RPMI7951 (cell line): Measurements from ENCODE around the gene PDRG1. TPM values are rescaled to one million over a fixed set of nuclear protein-coding genes. Genes with fewer than 3 reads are reported as not detected.
"Not testable (repeated sequence)": the region's sequence is repeated elsewhere in the genome, so short reads cannot be mapped to it uniquely, and the experiment has no call there.

Experiments
- DNase-seq: peaks from one replicate; pipeline ENCODE4 v3.0.0-alpha.2; 2012; ENCODE audit warnings: low read depth
- total RNA-seq: library from RNA; depleted of rRNA; stranded (reverse); fragments of >200 nt; shearing (Covaris generic); gene quantifications from 2 replicates; pipeline ENCODE4 v1.2.3, GENCODE V29; 2014

PDRG1 gene
- total RNA-seq, 1 experiment from 2014 or later = 11.2 TPM

DNA sequence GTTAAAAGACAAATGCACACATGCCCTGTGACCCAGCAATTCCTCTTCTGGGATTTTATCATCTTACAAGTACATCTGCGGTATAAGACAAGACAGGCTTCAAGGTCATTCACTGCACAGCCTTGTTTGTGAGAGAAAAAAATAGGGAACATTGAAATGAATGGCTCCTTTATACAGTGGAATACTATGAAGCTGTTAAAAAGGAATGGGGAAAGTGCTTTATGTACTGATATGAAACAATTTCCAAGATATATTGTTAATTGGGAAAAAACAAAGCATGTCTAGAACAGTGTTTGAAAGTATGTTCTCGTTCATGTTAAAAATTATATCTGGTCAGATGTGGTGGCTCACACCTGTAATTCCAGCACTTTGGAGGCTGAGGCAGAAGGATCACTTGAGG is 25.4 kb downstream of the PDRG1 start:
- no peak for DNase-seq

DNA sequence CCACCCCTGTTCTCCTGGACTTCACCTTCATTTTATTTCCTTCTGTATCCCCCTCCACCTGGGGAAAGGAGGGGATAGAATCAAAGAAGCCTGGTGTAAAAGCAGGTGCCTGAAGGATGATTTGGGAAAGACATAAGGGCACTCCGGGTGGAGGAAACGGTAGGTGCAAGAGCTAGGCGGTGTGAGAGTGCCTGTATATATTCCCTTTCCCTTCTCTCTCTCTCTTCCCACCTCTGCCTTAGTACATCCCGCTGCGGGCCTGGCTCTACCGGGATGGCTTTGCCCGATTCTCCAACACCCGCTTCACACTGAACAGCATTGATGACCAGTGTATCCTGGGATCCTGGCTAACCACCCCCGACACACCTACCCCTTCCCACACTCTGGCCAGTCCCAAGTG is 26.2 kb downstream of the PDRG1 start:
- DNase-seq = no peak

DNA sequence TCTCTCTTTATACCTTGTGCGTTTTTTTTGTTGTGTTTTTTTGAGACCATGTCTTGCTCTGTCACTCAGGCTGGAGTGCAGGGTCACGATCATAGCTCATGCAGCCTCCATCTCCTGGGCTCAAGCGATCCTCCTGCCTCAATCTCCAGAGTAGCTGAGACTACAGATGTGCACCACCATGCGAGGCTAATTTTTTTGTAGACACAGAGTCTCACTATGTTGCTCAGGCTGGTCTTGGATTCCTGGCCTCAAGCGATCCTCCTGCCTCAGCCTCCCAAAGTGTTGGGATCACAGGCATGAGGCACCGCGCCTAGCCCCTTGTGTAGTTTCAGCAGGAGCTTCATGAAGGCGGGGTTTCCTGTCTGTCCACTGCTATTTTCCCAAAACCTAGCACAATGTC is 27.3 kb downstream of the PDRG1 start:
- DNase-seq = no peak

DNA sequence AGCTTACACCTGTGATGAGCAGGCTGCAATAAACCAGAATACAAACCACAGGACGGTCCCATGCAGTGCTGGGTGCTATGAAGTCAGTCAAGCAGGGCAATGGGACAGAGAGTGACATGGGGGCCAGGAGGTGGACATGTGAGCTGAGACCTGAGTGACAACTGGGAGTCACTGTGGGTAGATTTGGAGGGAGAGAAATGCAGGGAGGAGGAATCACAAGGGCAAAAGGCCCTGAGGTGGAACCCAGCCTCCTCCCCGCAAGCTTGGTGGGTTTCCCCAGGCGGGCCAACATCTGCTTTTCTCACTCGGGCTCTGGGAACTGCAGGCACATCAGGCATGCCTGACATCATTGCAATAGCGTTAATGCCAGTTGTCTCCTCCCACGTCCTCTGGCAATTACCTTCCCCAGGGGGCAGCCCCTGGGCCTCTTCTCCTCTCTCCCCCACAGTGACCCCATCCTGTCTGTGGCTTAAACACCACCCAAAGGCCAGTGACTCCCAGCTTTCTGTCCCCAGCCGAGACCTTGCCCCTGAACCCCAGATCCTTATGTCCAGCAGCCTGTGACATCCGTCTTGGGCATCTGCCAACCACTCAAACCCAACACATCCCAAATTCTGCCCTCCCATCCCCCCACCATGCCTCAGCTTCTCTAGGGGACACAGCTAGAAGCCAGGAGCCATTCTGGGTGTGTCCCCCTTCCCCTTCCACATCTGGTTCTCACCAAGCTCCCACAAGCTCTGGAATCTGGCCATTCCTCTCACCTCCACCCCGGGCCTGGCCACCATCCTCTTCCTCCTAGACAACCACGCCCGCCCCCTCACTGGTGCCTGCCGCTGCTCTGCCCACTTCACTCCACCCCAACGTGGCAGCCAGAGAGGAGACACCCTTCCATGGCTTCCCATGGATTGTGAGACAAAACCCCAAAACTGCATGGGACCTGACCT is 28.2 kb downstream of the PDRG1 start:
- no peak for DNase-seq

DNA sequence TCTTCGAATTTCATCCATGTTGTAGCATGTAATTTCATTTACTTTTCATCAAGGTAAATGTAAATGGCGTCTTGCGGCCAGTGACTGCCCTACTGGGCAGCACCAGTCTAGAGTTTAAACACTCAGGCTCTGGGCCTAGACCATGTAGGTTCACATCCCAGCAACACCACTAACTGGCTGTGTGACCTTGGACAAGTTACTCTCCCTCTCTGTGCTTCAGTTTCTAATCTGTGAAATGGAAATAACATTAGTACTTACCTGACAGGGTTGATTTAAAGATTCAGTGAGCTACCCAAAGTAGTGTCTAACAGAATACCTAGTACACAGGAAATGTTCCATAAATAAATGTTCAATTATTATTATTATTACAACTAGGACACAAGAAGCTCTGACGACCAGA is 29.3 kb downstream of the PDRG1 start:
- DNase-seq = no peak

DNA sequence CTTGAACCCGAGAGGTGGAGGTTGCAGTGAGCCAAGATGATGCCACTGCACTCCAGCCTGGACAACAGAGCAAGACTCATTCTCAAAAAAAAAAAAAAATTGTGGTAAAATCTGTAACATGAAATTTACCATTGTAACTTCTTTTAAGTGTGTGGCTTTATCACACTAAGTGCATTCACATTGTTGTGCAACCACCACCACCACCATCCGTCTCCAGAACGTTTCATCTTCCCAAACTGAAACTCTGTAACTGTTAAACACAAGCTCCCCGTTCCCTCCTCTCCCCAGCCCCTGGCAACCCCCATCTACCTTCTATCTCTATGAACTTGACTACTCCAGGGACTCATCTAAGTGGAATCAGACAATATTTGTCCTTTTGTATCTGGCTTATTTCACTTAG is 29.7 kb downstream of the PDRG1 start:
- no peak for DNase-seq

DNA sequence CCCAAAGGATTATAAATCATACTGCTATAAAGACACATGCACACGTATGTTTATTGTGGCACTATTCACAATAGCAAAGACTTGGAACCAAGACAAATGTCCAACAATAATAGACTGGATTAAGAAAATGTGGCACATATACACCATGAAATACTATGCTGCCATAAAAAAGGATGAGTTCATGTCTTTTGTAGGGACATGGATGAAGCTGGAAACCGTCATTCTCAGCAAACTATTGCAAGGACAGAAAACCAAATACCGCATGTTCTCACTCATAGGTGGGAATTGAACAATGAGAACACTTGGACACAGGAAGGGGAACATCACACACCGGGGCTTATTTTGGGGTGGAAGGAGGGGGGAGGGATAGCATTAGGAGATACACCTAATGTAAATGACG is 30.4 kb downstream of the PDRG1 start:
- DNase-seq = not testable (repeated sequence)

DNA sequence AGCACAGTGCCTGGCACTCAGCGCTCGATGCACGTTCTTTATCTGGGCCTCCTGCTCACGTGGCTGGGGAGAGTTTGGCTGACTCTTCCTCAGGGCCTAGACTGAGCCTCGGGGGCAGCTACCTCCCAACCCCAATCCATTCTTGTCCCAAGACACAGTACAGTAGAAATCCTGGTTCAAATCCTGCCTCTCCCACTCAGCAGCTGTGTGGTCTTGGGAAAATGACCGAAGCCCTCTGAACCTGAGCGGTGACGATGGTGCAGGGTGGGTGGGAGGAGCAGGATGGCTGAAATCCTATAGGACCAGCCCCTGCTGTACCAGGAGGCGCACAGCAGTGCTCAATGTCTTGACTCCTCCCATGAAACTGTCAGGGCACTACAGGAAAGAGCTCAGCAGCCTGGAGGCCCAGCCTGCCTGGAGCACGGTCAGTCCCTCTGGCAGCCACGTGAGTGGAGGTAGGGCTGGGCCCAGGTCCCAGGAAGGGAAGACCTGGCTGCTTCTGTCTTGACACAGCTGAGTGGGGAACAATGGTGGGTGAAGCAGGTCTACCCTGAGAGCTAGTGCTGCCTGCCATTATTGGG is 31.5 kb downstream of the PDRG1 start:
- no peak for DNase-seq

DNA sequence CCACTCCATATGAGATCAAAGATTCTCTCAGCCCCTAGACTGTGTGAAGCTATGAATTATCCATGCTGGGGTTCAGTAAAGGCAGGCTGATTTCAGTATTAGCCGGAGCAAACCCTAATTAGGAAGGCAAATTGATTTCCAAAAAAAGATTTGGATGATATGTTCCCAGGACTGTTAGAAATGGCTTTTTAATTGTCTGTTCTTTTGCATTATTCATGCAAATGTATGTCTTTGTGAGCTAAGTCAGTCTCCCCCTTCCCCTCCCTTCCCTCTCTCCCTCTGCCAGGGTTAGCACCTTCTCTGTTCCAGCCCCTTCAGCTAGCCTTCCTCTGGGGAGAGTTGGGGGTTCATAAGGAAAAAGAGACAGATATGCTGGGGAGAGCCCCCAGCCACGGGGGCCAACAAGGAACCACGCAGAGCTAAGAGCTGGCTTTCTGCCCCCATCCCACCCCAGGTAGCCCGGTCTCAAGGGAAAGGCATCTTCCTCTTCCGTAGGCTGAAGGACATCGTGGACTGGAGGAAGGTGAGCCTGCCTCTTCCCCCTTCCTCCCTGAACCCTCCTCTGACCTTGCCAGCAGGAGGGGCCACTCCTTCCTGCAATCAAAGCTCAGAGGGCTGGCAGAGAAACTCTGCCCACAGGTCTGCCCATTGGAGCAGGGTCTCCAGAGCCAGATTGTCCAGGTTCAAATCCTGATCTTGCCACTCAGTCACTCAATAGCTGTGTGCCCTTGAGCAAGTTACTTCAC is 32.3 kb downstream of the PDRG1 start:
- no peak for DNase-seq

DNA sequence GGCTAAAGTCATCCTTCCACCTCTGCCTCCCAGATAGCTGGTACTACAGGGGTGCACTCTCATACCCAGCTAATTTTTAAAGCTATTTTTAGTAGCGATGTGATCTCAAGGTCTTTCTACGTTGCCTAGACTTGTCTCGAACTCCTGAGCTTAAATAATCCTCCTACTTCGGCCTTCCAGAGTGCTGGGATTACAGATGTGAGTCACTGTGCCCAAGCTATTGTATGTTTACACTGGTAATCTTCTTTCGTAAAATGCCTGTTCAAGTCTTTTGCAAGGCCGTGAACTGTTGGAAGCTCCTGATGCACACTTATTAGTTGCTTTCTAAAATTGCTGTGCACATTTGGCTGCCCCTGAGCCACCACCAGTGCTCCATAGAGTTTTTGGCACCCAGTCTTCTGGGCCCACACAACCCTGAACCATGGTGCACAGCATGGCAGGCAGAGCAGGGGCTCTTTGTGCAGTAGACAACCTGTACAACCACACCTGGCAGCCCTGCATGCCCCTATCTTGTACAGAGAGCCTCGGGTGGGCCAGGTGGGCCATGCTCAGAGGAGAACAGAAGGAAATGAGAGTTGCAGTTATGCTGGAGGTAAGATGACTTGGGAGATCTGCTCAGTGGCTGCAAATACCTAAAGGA is 33.3 kb downstream of the PDRG1 start:
- no peak for DNase-seq

DNA sequence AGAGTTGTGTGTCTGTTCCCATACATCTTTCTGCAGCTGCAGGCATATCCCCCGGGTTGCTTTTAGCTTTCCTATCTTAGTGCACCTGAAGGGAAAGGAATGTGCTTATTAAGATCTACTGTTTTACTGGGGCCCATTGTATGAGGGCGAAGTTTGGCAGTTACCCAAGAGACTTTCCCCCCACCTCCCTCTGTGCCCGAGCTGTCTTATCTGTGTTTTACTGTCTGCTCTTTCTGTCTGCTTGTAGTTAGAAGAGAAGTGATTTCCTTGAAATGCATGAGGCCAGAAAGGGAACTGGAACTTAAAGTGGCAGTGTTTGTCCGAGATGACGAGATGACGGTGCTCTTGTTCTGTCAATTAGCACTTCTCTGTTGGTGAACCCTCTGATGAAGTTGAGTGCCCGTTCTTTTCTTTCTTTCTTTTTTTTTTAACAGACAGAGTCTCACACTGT is 33.9 kb downstream of the PDRG1 start:
- DNase-seq = not testable (repeated sequence)

DNA sequence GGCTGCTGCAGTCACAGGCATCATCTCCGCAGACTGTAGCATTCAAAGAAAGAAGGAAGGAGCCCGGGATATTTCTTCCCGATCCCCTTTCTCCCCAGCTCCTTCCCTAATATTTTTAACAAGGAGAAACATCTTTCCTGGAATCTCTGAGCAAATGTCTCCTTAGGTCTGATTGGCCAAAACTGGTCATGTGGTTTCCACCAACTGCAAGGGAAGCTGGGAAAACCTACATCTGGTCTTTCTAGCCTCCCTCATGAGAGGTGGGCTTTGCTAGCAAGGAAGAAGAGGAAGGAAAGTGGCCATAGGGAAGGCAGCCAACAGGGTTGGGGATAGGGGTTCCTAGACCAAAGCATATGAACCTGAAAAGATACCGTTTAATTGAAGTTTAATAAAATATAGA is 35.1 kb downstream of the PDRG1 start:
- no peak for DNase-seq

DNA sequence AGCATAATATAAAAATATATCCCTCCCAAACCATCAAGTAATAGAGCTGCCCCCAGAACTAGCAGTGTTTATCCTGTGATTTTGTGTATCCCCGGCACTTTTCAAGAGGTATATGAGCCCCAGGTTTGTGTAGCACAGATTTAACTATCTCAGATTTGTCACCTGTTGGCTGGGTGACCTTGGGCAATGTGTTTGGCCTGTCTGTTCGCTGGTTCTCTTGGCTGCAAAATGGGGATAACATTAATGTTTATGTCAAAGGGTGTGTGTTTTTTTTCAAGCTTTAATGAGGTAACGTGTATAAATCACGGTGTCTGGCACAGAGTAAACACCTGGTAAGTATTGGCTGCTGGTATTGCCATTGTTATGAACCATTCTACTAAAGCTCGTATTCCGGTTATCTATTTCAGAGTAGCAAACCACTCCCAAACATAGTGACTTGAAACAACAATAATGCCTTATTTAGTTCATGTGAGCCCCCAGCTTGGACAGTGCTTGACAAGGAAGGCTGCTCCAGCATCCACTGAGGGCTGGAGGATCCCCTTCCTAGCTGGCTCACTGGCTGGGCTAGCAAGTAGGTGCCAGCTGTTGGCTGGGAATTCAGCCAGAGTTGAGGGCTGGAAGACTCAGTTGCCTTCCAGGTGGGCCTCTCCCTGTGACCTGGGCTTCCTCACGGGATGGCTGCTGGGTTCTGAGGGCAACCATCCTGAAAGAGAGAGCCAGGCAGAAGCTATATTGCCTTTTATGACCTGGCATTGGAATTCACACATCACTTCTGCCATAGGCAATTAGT is 36.2 kb downstream of the PDRG1 start:
- DNase-seq = no peak

DNA sequence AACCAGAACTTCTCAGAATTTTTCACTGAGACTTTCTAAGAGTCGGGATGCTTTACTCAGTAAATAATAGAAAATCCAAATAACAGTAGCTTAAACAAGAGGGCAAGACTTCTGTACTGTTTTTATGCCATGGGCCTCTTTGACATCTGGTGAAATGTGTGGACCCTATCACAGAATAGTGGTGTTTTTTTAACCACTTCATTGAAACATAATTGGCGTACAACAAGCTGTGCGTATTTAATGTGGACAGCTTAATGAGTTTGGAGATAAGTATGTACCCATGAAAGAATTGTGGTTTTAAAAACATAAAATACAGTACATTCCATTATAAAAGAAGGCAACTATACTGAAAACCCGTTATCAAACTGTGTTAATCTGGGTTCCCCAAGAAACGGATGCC is 37.7 kb downstream of the PDRG1 start:
- DNase-seq = no peak

DNA sequence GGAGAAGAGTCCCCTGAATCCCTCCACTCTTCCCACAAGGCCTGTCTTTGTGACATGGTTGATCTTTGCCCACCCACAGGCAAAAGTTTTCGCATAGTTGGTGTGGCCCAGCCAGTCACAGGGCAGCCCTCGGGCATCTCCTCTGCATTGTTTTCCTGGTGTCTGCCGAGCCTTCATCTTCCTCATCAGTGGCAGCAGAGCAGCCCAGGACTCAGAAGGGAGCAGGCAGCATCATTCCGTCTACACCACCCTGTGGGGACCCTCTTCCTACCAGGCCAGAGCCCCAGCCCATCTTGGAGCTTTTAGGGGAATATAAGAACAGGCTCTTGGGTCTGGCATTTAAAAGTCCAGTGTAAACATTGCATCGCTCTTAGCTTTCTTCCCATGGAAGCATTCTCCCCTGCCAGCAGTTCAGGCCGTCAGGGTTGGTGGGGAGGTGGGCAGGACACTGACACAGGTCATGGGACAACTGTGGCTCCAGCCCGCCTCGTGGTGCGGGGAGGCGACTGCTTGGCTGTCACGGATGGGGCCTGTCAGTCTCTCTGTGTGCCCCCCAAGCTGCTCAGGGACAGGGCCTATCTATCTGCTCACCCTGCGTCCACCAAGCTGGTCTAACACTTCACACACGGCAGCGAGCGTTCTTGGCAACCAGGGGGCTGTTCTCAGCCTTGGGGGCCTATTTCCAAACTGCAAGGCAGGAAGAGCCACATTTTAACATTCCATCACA is 38.3 kb downstream of the PDRG1 start:
- no peak for DNase-seq

DNA sequence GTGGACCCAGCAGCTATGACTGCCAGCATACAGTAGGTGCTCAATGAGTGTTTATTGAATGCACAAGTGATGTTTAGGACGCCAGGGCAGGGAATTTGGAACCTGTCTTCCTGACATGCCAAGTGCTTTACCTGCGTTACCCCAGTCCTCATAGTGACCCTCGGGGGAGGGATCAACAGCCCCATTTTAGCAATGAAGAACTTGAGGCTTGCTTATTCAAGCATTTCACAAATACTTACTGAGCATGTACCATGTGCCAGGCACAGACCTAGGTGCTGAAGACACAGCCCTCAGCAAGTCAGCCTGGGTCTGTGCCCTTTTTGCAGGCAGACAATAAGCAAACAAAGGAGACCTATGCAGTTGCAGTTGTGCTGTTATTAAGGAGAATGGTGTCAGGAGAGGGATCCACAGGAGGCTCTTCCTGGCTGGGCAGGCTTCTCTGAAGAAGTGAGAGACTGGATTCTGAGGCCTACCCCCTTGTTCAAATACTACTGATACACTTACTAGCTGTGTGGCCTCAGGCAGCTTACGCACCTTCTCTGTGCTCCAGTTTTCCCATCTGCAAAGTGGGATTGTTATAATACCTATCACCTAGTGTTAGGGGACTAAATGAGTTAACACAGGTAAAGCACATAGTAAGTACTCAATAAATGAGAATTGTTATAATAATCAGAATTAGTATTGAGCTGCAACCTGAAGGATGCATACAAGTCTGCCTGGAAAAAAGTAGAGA is 41.6 kb downstream of the PDRG1 start:
- DNase-seq = no peak

DNA sequence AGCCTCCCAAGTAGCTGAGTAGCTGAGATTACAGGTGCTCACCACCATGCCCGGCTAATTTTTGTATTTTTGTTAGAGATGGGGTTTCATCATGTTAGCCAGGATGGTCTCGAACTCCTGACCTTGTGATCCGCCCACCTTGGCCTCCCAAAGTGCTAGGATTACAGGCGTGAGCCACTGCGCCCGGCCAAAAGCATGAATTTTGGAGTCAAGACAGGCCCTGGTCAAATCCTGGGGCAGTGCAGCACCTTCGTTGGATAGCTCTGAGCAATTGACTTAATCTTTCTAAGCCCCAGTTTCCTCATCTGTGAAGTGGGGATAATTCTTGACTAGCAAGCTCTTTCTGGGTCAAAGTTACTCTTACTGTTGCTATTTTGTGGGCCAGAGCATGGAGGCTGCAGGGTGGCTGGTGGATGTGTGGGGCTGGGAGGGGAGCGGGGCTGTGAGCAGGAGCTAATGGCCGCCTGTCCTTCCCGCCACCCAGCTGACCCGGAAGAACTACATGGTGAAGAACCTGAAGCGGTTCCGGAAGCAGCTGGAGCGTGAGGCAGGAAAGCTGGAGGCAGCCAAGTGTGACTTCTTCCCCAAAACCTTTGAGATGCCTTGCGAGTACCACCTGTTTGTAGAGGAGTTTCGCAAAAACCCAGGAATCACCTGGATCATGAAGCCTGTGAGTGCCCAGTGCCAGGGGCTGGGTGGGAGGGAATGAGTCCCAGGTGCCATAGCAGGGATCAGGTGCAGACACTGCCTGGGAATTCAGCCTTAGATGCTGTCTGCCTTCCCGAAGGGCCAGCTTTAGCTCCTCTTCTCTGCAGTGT is 42.4 kb downstream of the PDRG1 start:
- no peak for DNase-seq

DNA sequence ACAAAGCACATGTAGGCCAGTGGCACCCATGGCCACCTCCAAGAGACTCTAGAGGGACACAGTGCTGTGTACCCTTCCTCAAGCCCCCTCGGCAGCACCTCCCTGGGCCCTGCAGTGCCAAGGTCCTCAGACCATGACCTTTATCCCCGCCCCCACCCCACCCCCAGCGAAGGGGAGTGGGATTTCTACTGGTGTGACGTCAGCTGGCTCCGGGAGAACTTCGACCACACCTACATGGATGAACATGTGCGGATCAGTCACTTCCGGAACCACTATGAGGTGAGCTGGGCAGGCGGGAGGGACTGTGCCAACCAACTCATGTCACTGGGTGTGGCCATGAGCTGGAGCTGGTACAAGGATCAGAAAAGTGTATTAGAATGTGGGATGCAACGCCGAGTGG is 43.4 kb downstream of the PDRG1 start:
- DNase-seq = no peak

DNA sequence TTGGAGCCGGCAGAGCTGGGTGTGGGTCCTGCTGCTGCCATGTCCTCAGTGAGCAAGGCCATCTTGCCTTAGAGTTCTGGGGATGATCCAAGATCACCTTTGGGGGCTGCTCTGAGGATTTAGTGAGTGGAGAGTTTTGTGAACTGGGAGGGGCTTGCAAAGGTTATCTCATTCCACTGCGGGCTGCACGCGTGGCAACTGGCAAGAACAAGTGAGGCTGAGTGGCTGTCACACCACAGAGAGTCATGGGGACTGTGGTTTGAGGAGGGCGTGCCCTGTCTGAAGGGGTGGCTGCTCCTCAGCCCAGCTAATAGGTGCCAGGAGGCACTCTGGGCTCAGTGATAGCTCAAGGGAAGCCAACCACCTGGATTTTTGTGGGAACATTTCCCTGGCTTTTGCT is 43.8 kb downstream of the PDRG1 start:
- no peak for DNase-seq
